NCI-H128 (cell line): Measurements from ENCODE around the gene FBXO5.
"Not testable (repeated sequence)": the region's sequence is repeated elsewhere in the genome, so short reads cannot be mapped to it uniquely, and the experiment has no call there.

Experiments
- DNase-seq: peaks from one replicate; lab custom pipeline; 2025; ENCODE audit not compliant: unreplicated experiment; lab: John Stamatoyannopoulos, UW

FBXO5 gene

GRCh38 chr6:152982904-152983636, at the start of gene FBXO5:
Gene FBXO5 (minus strand): TSS chr6:152983041. CDS start chr6:152982959, 82 bp downstream.
- DNase-seq, result peak; percentile 91

- DNase-seq, result no peak
Measured at GRCh38 chr6:153032255-153032882, 49.5 kb upstream of the FBXO5 start.

- DNase-seq, result no peak
Measured at GRCh38 chr6:153031335-153031955, 48.6 kb upstream of the FBXO5 start.

- no peak for DNase-seq
Measured at GRCh38 chr6:153028963-153029362, 46.1 kb upstream of the FBXO5 start.

GRCh38 chr6:153028286-153028685, 45.4 kb upstream of the FBXO5 start:
- DNase-seq, result no peak

DNA sequence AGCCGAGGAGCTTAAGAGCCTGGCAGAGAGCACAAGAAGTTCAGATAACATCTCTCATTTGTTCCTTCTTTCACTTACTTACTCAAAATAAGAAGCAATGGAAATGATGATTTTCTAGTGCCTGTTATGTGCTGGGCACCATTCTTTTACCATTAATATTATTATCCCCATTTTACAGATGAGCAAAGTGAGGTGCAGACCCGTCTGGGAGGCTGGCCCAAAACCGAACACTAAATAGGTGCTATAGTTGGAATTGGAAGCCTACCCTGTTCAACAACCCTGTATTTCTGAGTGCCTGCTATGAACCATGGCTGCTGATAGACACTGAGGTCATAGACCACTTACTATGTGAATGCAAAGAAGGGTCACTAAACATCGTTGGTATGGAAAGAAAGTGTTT, 44.6 kb upstream of the FBXO5 start:
- no peak for DNase-seq

- DNase-seq, result no peak
Measured at GRCh38 chr6:153024709-153025017, 41.8 kb upstream of the FBXO5 start.

DNA sequence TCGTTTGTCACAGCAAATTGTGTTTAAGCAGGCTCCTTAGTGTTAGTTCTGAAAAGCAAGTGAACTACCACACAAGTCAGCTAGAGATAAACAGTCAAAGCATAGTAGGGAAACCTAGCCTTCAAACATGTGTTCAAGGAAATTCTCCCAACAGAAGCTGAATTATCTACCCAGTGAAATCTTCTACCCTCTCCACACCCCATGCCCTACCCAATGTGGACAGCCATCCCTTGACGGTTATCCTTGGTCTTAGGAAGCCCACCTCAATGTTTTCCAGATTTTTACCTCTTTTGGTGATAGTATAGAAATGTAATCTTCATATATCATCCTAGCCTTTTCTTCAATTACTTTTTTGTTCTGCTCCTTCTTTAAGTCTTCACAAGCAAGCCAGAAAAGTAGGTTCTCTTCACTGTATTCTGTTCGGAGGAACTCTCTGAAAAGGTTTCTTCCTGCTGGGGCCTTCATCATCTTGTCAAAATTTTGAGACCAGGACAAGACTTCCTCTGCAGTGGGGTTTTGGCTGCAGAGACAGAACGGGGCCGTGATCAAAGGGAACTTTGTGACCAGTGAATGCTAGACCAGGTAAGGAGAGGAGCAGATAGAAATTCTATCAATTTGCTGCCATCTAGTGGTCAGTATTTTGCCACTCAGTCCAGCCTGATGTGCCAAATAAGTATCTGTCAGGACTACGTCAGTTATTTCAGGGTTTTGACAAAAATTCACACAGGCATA, 41.3 kb upstream of the FBXO5 start:
- DNase-seq, result no peak

DNA sequence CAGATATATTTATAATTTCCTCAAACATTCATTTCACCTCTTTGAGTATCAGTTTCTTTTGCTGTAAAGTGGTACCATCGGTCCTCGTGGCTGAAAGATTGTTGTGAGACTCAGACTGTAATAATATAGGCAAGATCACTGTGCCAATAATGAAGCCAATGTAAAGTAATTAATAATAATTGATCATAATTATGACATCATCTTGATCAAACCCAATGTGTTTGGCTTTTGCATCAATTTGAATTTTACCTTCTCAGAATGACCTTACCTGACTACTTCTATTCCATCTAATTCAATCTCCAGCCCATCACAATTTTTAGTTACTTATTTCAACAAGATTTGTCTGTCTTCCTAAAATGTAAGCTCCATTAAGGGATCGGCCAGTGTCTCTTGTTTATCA, 35.5 kb upstream of the FBXO5 start:
- DNase-seq, result no peak

DNA sequence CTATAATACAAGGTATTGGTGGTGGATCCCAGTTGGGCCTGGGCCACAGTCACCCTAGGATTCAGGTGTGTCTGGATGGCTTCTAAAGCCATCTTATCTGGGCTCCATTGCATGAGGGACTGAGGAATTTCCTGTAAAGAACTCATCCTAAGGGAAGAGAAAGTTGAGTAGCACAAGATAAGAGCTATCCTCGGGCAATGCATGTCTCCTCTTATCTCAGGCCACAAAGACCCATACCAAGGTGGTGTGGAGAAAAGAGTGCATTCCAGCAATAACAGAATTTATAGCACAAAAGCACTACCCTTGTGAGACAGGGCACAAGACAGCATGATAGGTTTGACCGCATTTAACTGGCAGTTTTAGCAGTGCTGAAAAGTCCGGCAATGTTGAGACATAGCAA, 34.0 kb upstream of the FBXO5 start:
- DNase-seq, result no peak

DNA sequence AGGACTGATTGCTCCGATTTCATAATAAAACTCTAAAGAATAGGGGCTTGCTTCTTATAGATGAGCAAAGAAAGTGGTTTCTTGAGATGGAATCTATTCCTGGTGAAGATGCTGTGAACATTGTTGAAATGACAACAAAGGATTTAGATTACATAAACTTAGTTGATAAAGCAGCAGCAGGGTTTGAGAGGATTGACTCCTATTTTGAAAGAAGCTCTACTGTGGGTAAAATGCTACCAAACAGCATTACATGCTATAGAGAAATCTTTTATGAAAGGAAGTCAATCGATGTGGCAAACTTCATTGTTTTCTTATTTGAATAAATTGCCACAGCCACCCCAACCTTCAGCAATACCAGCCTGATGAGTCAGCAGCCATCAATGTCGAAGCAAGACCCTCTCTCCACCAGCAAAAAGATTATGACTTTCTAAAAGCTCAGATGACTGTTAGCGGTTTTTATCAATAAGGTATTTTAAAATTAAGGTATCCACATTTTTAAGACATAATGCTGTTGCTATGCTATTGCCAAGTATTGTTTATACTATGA, 32.3 kb upstream of the FBXO5 start:
- DNase-seq, result no peak

- no peak for DNase-seq
Measured at GRCh38 chr6:153013438-153013837, 30.6 kb upstream of the FBXO5 start.

DNA sequence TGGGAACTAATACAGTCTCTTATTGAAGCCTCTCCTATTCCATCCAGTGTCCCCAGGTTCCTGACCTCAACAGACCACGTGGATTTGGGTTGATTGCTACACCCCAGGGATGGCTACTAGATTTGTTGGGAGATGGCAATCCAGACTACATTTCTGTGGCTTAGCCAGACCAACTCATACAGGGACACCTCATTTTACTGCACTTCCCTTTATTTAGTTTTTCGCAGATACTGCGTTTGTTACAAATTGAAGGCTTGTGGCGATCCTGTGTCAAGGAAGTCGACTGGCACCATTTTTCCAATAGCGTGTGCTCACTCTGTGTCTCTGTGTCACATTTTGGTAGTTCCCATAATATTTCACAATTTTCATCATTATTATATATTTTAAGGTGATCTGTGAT, 30.0 kb upstream of the FBXO5 start:
- DNase-seq, result no peak

- DNase-seq, result no peak
Measured at GRCh38 chr6:153003366-153003690, 20.5 kb upstream of the FBXO5 start.

DNA sequence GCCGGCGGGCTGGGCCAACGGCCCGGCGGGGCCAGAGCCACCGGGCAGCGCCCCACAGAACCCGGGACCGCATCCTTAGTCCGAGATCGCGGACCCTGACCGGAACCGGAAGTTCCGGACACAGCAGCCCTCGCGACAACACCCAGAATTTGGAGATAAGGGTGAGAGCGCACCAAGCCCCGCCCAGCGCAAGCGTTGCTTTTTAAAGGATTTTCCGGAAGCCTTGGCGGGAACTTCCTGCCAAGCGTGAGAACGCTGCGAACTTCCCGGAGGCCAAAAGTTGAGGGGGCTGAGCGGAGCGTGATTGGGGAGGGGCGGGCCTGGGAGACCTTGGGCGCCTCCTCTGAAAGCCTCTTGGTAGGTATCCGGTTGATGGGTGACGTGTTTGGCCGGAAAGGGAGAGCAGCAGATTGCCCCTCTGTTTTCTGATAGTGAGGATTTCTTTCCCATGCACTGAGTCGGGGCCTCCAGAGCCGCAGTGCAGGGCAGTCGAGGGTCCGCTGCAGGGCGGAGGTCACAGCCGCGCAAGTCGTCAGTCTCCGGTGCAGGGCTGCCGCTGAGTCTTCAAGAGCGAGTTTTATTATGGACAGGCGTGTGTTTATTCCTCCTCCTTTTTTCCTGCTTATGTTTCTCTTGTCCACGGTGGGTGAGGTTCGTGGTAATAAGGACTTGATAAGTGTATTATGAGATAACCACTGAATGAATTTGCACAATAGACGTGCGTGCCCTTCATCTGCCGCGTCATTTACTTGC, 19.9 kb upstream of the FBXO5 start, which contains the start of gene MTRF1L:
Gene MTRF1L, minus strand, starts transcription at position 97 of the 753 bp plus-strand sequence. Its CDS starts 24 bp downstream, at position 73.
- peak; percentile 95 for DNase-seq

DNA sequence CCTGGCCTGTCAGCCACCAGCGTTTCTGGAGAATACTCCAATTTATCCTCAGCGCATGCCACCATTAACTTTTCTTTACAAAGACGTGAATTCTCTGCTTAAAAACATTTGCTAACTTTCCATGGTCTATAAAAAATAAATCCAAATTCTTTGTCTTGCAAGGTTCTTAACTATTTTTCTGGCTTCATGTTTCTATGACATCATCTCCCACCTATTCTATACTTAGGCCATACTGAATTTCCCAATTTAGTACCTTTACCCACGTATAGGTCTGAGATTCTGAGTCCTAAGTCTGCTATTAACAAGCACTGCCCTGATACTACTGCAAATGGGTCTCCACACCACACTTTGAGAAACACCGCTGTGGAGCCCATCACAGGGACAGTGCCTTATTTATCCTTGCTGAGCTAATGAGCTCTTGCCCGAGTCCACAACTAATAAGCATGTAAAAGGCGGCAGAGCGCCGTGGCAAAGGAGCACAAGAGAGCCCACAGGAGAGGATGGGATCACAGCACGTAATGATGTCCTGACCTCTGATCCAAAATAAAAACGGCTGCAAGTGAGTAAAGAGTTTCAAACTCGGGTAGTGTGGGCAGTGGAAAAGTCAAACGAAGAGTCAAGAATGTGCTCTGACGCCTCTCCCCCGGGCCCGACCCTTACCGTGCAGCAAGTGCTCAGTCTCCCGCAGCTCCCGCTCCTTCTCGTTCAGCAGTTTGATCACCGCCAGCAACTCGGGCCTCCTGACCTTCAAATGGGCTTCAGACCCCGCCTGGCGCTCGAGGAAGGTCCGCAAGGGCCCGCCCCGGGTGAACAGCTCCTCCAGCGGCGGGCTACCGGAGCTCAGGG, 19.1 kb upstream of the FBXO5 start:
- no peak for DNase-seq

DNA sequence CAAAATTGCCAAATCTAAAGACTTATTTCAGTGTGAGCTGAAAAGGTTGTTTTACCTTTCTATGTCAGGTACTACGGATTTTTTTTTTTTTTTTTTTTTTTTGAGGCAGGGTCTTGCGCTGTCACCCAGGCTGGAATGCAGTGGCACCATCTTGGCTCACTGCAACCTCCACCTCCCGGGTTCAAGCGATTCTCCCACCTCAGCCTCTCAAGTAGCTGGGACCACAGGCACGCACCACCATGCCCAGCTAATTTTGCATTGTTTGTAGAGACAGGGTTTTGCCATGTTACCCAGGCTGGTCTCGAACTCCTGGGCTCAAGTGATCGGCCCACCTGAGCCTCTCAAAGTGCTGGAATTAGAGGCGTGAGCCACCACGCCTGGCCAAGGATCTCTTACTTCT, 17.9 kb upstream of the FBXO5 start:
- not testable (repeated sequence) for DNase-seq

DNA sequence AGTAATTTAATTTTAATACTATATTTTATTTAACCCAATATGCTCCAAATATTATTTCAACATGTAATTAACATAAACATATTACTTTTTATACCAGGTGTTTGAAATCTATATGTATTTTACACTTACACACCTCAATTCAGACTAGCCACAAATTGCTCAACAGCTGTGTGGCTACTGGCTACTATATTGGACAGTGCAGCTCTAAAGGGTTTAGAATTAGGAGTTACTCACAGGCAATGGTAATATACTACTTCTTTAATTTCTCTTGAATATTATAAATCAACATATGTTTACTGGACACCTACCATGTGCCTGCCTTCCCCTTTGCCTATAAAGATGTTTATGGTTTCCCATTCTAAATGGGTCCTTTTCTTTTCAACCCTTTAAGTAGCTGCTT, 17.4 kb upstream of the FBXO5 start:
- no peak for DNase-seq

- DNase-seq, result not testable (repeated sequence)
Measured at GRCh38 chr6:152999538-152999937, 16.7 kb upstream of the FBXO5 start.

GRCh38 chr6:152993847-152994246, 11.0 kb upstream of the FBXO5 start:
- DNase-seq, result no peak
